Activated B cell treated with CpG ODN at 0.5 μM for 24 hours (primary cell): Measurements from ENCODE around the gene ANAPC2. TPM values are rescaled to one million over a fixed set of nuclear protein-coding genes. Genes with fewer than 3 reads are reported as not detected.
A peak's percentile ranks its signal among the peaks of the same experiment; 100 is the strongest.

ENCODE experiments used
- ATAC-seq: fragments of 200-7000 bp; cut with Tn5 transposase; one replicate; pipeline ENCODE4 v1.10.0; 2021; ENCODE audit warnings: low read depth, mild to moderate bottlenecking, moderate library complexity
- CTCF ChIA-PET: fragments of 350-600 bp; sonication (Branson Sonifier 250); formaldehyde crosslinking; loops from one replicate; lab custom pipeline; 2021; ENCODE audit warnings: antibody characterized with exemption; lab: Charles Lee
- POLR2A ChIA-PET: fragments of 350-600 bp; sonication (Branson Sonifier 250); formaldehyde crosslinking; loops from one replicate; lab custom pipeline; 2021; ENCODE audit warnings: antibody characterized with exemption; lab: Charles Lee
- DNase-seq: peaks from one replicate; pipeline ENCODE4 v3.0.0; 2022
- H3K27ac Mint-ChIP-seq: one replicate; pipeline ENCODE4 v1.8.0; 2020; ENCODE audit warnings: mixed read lengths
- H3K27me3 Mint-ChIP-seq: one replicate; pipeline ENCODE4 v1.8.0; 2021; ENCODE audit warnings: mixed read lengths
- H3K36me3 Mint-ChIP-seq: one replicate; pipeline ENCODE4 v1.8.0; 2021; ENCODE audit warnings: low read depth, mixed read lengths
- H3K4me1 Mint-ChIP-seq: one replicate; pipeline ENCODE4 v1.8.0; 2021; ENCODE audit warnings: mixed read lengths
- H3K4me3 Mint-ChIP-seq: one replicate; pipeline ENCODE4 v1.8.0; 2020; ENCODE audit warnings: mild to moderate bottlenecking, mixed read lengths
- H3K9me3 Mint-ChIP-seq: one replicate; pipeline ENCODE4 v1.8.0; 2020; ENCODE audit warnings: mixed read lengths
- intact Hi-C: fragments of 100-400 bp; cut with micrococcal nuclease; formaldehyde crosslinking; loops from one replicate; pipeline ENCODE4 v1.15.1; 2024
- total RNA-seq: library from RNA; stranded (reverse); gene quantifications from 2 replicates; pipeline ENCODE4 v1.2.3, GENCODE V29; 2022
- TF ChIP-seq, protein P1 (sequence below): fragments of 200-600 bp; IDR thresholded peaks from one replicate; pipeline ENCODE4 v1.8.0; 2022; ENCODE audit warnings: antibody characterized with exemption, mild to moderate bottlenecking

The ANAPC2 gene
- total RNA-seq, 1 donor from 2014 or later = 93.9 TPM

DNA sequence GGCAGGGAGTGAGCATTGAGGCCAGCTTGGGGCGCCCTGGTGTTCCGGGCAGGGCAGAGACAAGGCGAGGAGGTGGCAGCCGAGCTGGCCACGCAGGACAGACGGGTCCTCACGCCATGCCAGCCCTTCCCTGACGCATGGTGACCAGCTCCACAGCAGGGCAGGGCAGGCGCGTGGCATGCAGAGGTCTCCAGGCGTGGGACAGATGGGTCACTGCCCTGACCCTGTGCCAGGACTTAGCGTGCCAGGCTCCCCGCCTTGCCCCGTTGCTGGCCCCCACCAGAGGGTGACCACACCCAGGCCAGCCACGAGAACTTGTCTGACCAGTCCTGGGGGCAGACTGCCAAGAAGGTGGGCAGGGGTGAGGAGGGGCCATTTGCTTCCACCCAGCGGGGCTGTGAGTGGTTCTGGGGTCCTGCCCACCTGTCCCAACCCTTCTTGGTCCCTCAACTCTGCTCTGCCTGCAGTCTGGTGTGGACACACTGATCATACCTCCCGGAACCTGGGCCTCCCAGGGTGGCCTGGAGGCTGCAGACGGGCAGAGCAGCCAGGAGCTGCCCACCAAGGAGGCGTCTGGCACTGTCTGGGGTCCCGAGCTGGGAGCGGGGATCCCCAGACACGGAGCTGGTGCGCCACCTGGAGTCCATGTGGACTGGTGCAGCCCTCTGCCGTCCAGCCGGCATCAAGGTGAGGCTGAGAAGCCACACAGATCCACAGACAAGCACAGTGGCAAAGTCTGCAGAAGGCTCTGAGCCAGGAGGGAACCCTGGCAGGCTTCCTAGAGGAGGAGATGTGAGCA lies 38.9 kb upstream of the ANAPC2 start, which contains the start of gene RNF224:
TSS of gene RNF224 (plus strand) at position 449 of the 799 bp plus-strand sequence. CDS start 834 bp downstream, outside the sequence.
- ATAC-seq = peak; percentile 41
- H3K27ac Mint-ChIP-seq = peak within 1 kb of the TSS; percentile 35
- no peaks in the 10 kb centered on the region for H3K36me3 Mint-ChIP-seq
- TF ChIP-seq, protein P1, sequence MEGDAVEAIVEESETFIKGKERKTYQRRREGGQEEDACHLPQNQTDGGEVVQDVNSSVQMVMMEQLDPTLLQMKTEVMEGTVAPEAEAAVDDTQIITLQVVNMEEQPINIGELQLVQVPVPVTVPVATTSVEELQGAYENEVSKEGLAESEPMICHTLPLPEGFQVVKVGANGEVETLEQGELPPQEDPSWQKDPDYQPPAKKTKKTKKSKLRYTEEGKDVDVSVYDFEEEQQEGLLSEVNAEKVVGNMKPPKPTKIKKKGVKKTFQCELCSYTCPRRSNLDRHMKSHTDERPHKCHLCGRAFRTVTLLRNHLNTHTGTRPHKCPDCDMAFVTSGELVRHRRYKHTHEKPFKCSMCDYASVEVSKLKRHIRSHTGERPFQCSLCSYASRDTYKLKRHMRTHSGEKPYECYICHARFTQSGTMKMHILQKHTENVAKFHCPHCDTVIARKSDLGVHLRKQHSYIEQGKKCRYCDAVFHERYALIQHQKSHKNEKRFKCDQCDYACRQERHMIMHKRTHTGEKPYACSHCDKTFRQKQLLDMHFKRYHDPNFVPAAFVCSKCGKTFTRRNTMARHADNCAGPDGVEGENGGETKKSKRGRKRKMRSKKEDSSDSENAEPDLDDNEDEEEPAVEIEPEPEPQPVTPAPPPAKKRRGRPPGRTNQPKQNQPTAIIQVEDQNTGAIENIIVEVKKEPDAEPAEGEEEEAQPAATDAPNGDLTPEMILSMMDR = no peak
- CTCF ChIA-PET = interaction anchor here (0.9 to 4.1 kb wide), 12 partner anchors 9 to 198 kb away, joined by 3 to 21 read pairs (median 5); partner anchors contain the start of genes ANAPC2, DPP7, NDOR1 and NPDC1
- intact Hi-C loops = loop anchor here (1.0 to 10.0 kb wide), 5 partner anchors 38 to 342 kb away; partner anchors contain the start of genes C8G, FBXW5, NPDC1 and TRAF2
- DNase-seq = peak; percentile 74
- H3K27me3 Mint-ChIP-seq = peaks cover 2% of the 10 kb centered on the region
- peaks cover 18% of the 10 kb centered on the region for H3K4me1 Mint-ChIP-seq
- H3K4me3 Mint-ChIP-seq = no peak within 1 kb of the TSS
- H3K9me3 Mint-ChIP-seq = no peaks in the 10 kb centered on the region
- POLR2A ChIA-PET = interaction anchor here (0.6 to 1.9 kb wide), 10 partner anchors 13 to 181 kb away, joined by 3 to 10 read pairs (median 4); partner anchors contain the start of genes ANAPC2, MAN1B1, NDOR1 and NPDC1

DNA sequence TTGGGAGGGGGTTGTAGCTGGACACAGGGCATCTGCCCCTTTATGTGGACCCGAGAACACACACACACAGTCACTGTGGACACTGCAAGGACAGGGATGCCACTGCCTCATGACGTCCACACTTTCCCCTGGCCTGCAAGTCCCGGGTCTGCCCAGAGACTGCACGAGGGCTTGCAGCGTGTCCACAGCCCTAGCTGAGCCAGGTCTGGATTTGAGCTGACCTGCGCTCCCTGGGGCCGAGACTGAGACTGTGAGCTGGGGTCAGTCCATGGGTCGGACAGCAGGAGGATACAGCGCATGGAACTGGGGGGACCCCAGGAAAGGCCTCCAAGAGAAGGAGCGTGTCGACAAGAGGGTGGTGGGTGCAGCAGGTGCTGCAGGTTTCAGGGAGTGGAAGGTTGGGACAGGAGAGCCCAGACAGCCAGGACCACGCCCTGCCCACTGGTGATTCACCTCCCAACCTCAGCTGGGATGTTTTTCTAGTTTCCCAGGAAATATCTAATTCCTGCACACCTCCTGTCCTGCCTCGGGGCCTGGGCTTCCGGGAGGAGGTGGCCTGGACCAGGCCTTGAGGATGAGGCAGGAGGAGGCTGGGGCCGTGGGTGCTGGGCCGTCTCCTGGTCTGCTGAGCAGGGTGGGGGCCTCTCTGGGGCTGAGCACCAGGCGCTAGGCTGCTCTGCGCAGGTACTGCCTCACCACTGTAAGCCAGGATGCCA lies 38.1 kb upstream of the ANAPC2 start:
- Mint-ChIP-seq H3K27me3 (peaks cover 2% of the 10 kb centered on the region), H3K27ac (peak overlapping the region; percentile 35), H3K4me3 (no peak overlapping the region), H3K9me3 (no peaks in the 10 kb centered on the region), H3K4me1 (peaks cover 18% of the 10 kb centered on the region), H3K36me3 (no peaks in the 10 kb centered on the region)
- intact Hi-C loops = loop anchor here (1.0 to 10.0 kb wide), 5 partner anchors 37 to 342 kb away; partner anchors contain the start of genes C8G, FBXW5, NPDC1 and TRAF2
- TF ChIP-seq, protein P1 = no peak
- ATAC-seq = no peak
- ChIA-PET CTCF (interaction anchor here (1.1 to 4.1 kb wide), 10 partner anchors 22 to 191 kb away, joined by 3 to 21 read pairs (median 8); partner anchors contain the start of genes ANAPC2, DPP7, NDOR1 and NPDC1), POLR2A (interaction anchor here (0.8 to 1.9 kb wide), 7 partner anchors 10 to 180 kb away, joined by 3 to 10 read pairs (median 4); partner anchors contain the start of genes ANAPC2, NDOR1, NPDC1 and SSNA1)
- no peak for DNase-seq

DNA sequence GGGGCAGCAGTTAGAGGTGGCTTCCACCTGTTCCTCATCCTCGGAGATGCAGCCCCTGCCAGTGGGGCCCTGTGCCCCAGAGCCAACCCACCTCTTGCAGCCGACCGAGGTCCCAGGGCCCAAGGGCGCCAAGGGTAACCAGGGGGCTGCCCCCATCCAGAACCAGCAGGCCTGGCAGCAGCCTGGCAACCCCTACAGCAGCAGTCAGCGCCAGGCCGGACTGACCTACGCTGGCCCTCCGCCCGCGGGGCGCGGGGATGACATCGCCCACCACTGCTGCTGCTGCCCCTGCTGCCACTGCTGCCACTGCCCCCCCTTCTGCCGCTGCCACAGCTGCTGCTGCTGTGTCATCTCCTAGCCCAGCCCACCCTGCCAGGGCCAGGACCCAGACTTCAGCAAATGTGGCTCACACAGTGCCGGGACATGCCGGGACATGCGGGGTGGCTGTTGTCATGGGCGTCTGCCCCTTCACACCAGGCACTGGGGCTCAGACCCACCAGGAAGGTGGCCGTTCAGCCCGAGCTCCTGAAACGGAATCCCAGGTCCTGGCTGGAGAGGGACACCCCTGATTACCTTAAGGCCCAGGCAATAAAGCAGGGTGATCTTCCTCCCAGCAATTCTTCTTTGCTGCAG lies 37.5 kb upstream of the ANAPC2 start:
- no peaks in the 10 kb centered on the region for H3K36me3 Mint-ChIP-seq
- DNase-seq = no peak
- no peaks in the 10 kb centered on the region for H3K9me3 Mint-ChIP-seq
- peaks cover 2% of the 10 kb centered on the region for H3K27me3 Mint-ChIP-seq
- no peak overlapping the region for H3K4me3 Mint-ChIP-seq
- no peak overlapping the region for H3K27ac Mint-ChIP-seq
- ATAC-seq = no peak
- peaks cover 19% of the 10 kb centered on the region for H3K4me1 Mint-ChIP-seq
- intact Hi-C loops = loop anchor here (10.0 kb wide), 2 partner anchors 281 to 341 kb away; partner anchors contain the start of genes C8G, FBXW5 and TRAF2
- TF ChIP-seq, protein P1 = no peak
- POLR2A ChIA-PET = interaction anchor here (0.5 to 1.5 kb wide), 6 partner anchors 11 to 103 kb away, joined by 3 to 8 read pairs (median 4); partner anchors contain the start of genes TPRN and TUBB4B
- CTCF ChIA-PET = interaction anchor here (1.1 to 4.1 kb wide), 7 partner anchors 21 to 191 kb away, joined by 3 to 21 read pairs (median 10); partner anchors contain the start of genes ANAPC2, NDOR1, NPDC1 and SSNA1

DNA sequence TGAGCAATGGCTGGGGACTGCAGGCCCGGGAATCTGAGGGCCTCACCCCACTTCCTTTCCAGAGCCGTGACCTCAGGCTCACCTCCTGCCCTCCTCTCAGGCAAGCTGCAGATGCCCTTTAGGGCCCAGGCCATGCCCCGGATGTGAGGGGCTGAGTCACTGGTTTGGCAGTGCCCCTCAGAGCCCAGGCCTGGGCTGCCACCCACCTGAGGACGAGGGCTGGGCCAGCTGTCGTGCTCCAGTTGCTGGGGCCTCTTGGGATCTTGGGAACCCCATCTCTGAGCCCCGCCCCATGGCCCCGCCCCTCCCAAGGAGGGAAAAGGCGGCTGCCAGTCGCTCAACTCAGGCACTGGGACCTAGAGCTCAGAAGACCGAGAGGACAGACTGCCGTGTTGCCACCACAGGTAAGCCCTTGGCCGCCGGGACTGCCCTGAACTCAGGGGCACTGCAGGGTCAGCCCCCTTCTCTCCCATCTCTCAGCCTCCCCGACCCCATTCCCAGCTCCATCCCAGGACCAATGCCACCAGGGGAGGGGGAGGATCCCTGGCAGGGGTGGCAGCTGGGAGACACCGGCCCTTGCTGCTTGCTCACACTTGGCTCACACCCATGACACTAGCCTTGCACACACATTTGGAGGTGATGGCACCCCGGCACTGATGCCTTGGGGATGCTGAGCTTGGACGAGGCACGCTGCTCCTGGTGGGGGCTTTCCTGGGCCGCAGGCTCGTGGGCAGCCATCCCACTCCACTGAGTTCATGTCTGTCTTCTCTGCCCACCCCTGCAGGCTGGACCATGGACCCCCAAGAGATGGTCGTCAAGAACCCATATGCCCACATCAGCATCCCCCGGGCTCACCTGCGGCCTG lies 36.7 kb upstream of the ANAPC2 start, which contains the start of gene CYSRT1:
TSS of gene CYSRT1 (plus strand) at position 345 of the 865 bp plus-strand sequence. CDS start at position 793, 448 bp downstream.
- no peak for ATAC-seq
- intact Hi-C loops = loop anchor here (10.0 kb wide), 2 partner anchors 280 to 340 kb away; partner anchors contain the start of genes C8G, FBXW5 and TRAF2
- TF ChIP-seq, protein P1 = no peak
- Mint-ChIP-seq H3K27me3 (peaks cover 2% of the 10 kb centered on the region), H3K4me3 (peak within 1 kb of the TSS; percentile 83), H3K9me3 (no peaks in the 10 kb centered on the region), H3K27ac (peak within 1 kb of the TSS; percentile 73), H3K36me3 (no peaks in the 10 kb centered on the region), H3K4me1 (peaks cover 20% of the 10 kb centered on the region)
- ChIA-PET POLR2A (interaction anchor here (0.5 to 4.1 kb wide), 4 partner anchors 16 to 62 kb away, joined by 3 to 40 read pairs (median 6); partner anchors contain the start of genes ANAPC2, SSNA1 and TUBB4B), CTCF (interaction anchor here (4.1 kb wide), 1 partner anchor 178 kb away, joined by 21 read pairs; the partner anchor contains the start of gene NPDC1)
- DNase-seq = no peak
